Esophagus squamous epithelium (tissue), 4 donors: ENCODE data around the gene ZNF615.

Source experiments
- CTCF ChIP-seq, 6 experiments: fragments of 450-650 bp in 4 of 6; fragments of 200-600 bp in 2 of 6; sonication (generic) in 2 of 6; IDR thresholded peaks; one replicate each; pipeline ENCODE4 v1.5.1; 2016 to 2019; ENCODE audit warnings: antibody characterized with exemption in 6 of 6, mild to moderate bottlenecking in 4 of 6, moderate library complexity in 4 of 6
- POLR2A ChIP-seq, 4 donors: fragments of 450-650 bp; IDR thresholded peaks; one replicate each; pipeline ENCODE4 v1.6.1; 2017; ENCODE audit warnings: antibody characterized with exemption in 4 of 4, mild to moderate bottlenecking in 4 of 4, moderate library complexity in 3 of 4

GRCh38 chr19:51994048-51994644 is 13.9 kb downstream of the ZNF615 start:
- TF ChIP-seq POLR2A (IDR thresholded peaks at IDR 0.05) (no peak), CTCF (IDR thresholded peaks at IDR 0.05) (no peak)
